Fibroblast of pulmonary artery (primary cell): ENCODE measurements around the gene MRAS.

Experiments
- DNase-seq: peaks from one replicate; pipeline ENCODE4 v3.0.0-alpha.2; 2010; ENCODE audit warnings: low read depth
- H3K4me3 ChIP-seq: replicated peaks from 2 replicates; pipeline ENCODE4 v1.5.1; 2011; ENCODE audit warnings: low read depth, mild to moderate bottlenecking, control low read depth, low read length, moderate library complexity
- CTCF ChIP-seq: IDR thresholded peaks from 2 replicates; pipeline ENCODE4 v1.5.1; 2011; ENCODE audit warnings: mild to moderate bottlenecking, control low read depth, low read length, inconsistent platforms; ENCODE audit errors: missing control alignments

The MRAS gene

DNA sequence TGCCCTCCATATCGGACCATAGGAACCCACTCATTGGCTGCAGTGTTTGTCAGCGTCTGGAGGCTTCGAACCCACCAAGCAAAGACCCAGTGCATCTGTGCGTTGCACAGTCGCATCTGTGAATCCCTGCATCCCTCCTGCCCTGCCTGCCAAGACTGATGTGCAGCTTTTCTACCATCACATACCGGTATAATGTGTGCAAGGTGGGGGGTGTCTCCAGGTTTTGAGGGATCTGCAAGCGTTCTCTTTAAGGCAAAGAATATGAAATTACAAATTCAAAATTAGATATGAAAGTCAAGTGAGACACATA is 18.4 kb upstream of the MRAS start:
- DNase-seq = no peak
- no peak for TF ChIP-seq CTCF
- H3K4me3 ChIP-seq = peak overlapping the region; percentile 71

GRCh38 chr3:138331143-138331894 is 17.1 kb upstream of the MRAS start:
- TF ChIP-seq CTCF = peak; percentile 32
- peak; percentile 34 for DNase-seq
- no peak overlapping the region for H3K4me3 ChIP-seq

DNA sequence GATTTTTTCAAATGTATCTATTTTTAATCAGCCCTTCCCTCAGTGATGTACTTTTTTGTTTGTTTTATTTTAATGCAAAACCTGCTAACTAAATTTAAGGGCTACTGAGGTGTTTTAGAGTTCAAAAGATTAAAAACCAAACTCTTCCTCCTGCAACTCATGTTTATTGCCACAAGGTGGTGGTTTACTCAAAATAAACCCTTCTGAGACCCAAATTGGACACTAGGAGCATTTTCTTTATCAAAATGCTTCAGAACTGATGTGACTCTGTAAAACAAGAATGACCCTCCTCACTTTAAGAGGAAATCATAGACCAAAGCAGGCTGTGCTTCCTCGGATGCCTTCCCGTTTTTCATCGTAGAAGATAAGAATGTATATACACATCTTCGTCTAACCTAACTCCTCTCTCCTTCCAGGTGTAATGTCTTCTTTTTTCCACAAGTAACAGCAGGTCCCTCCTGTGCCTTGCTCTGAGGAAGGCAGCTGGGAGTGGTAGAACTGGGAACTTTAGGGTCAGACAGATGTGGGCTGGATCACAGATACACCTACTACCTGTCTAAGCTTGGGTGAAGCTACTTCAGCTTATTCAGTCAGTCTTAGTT is 15.8 kb upstream of the MRAS start:
- peak; percentile 70 for DNase-seq
- peak; percentile 67 for TF ChIP-seq CTCF
- no peak overlapping the region for H3K4me3 ChIP-seq

GRCh38 chr3:138334608-138335007 is 13.8 kb upstream of the MRAS start:
- DNase-seq = no peak
- TF ChIP-seq CTCF = no peak
- no peak overlapping the region for H3K4me3 ChIP-seq

- no peak for TF ChIP-seq CTCF
- H3K4me3 ChIP-seq = no peak overlapping the region
- DNase-seq = no peak
These were observed 11.9 kb upstream of the MRAS start for GRCh38 chr3:138336454-138336999.

GRCh38 chr3:138338244-138338643 is 10.1 kb upstream of the MRAS start:
- no peak for DNase-seq
- no peak for TF ChIP-seq CTCF
- H3K4me3 ChIP-seq = no peak overlapping the region
